22Rv1 (cell line): ENCODE results near the gene PROP1.
"Not testable (repeated sequence)": the region's sequence is repeated elsewhere in the genome, so short reads cannot be mapped to it uniquely, and the experiment has no call there.

Experiments used
- H3K27ac ChIP-seq: fragments of 450-650 bp; 2 replicates; pipeline ENCODE4 v1.5.1; 2017
- CTCF ChIP-seq: fragments of 450-650 bp; IDR thresholded peaks from 2 replicates; pipeline ENCODE4 v1.5.1; 2017; ENCODE audit warnings: mild to moderate bottlenecking
- ZFX ChIP-seq: fragments of 450-650 bp; IDR thresholded peaks from 2 replicates; pipeline ENCODE4 v1.6.1; 2017; ENCODE audit warnings: antibody characterized with exemption, borderline replicate concordance

The PROP1 gene

DNA sequence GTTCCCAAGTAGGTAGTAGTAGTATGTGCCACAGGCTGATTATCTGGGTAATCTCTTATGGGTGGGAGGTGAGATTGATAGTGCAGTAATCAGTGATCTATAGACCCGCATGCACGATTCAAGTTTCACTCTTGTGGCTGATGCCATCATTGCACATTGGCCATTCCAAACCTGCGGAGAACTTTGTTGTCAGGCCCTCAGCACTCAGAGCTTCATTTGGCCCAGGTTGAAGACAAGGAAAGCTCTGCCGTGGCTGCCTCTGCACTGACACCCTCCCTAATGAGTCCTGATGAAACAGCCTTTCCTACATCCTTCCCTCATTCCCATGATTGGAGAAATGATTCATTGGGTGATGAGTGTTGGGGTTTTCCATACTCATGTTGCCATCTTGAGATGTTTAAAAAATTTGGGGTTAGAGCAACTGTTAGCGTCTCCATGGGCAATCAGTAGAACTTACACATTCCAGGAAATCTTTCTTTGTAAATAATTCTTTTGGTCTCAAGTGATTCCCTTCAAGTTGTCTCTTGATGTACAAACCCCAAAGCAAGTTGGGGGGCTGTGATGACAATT is 22.9 kb downstream of the PROP1 start:
- no peak overlapping the region for H3K27ac ChIP-seq
- TF ChIP-seq ZFX (no peak), CTCF (no peak)

DNA sequence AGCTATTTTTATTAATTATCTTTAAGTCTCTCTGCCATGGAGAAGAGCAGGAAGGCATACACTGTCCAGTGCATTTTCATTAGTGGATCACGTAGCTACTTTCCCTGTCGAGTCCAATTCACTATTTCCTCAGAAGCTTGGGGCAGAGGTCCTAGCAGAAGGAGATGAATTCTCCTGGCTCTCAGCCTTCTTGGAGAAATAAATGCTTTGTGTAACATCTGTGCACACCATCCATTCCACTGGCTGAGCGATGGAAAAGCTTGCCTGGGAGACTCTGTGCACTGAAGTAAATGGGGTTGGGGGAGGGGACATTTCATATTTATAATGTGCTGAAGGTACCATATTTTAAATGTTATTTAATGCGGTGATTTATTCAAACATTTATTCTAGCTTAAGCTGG is 23.4 kb downstream of the PROP1 start:
- no peak overlapping the region for H3K27ac ChIP-seq
- TF ChIP-seq ZFX (no peak), CTCF (no peak)

DNA sequence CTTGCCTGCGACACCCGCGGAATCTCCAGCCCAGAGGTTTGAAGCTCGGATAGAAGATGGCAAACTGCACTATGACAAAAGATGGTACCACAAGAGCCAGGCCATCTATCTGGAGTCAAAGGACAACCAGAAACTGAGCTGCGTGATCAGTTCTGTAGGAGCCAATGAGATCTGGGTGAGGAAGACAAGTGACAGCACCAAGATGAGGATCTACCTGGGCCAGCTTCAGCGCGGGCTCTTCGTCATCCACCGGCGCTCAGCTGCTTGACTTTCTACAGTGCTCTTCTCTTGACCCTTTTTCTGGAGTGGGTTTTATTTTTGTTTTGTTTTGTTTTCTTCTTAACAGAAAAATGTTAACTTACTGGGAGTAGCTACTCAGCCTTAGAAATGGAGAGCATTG is 24.0 kb downstream of the PROP1 start:
- H3K27ac ChIP-seq = not testable (repeated sequence)

DNA sequence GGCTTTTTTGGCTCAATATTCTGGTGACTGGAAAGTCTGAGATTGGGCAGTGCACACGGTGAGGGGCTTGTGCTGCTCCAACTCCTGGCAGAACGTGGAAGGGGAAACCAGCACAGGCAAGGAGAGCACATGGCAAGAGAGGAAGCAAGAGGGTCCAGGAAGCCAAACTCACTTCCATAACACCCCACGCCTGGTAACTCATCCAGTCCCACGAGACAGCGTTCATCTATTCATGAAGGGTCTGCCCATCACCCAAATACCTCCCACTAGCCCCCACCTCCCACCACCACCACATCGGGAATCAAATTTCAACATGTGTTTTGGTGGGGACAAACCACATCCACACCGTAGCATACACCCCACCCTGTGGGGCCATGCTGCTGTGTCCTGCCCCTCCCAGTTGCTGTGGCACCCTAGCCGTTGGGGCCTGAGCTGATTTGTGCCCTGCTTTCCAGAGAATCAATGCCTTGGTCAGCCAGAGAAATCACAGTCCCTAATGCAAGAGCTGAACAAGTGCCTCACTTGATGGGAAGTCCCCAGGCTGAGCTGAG is 27.3 kb downstream of the PROP1 start:
- TF ChIP-seq CTCF = no peak
- TF ChIP-seq ZFX = no peak
- no peak overlapping the region for H3K27ac ChIP-seq

GRCh38 chr5:177967221-177967887 is 28.7 kb downstream of the PROP1 start:
- TF ChIP-seq ZFX (no peak), CTCF (no peak)
- no peak overlapping the region for H3K27ac ChIP-seq

DNA sequence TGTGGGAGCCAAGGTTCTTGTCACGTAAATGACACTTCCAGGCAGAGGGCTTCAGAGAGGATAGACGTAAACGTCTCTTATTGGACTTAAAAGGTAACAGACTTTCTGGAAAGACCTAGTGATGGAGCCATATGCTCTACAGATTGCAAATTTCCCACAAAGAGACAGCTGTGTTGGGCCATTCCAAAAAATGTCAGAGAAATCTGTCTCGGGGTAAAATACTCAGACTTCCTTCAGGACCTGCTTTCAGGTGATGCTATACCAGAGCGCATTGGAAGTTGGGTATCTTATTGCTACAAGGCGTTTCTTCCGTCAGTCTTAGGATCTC is 29.2 kb downstream of the PROP1 start:
- no peak overlapping the region for H3K27ac ChIP-seq
- TF ChIP-seq ZFX (no peak), CTCF (no peak)

GRCh38 chr5:177966009-177966838 is 29.8 kb downstream of the PROP1 start:
- no peak for TF ChIP-seq ZFX
- no peak for TF ChIP-seq CTCF
- H3K27ac ChIP-seq = no peak overlapping the region
